Psoas muscle (tissue), 8 donors: ENCODE data around the gene RPP21. TPM values are rescaled to one million over a fixed set of nuclear protein-coding genes. Genes with fewer than 3 reads are reported as not detected.

ENCODE experiments used
- ATAC-seq, 4 donors: fragments of 200-7000 bp; cut with Tn5 transposase; one replicate each; pipeline ENCODE4 v1.9.1; 2020; ENCODE audit warnings: moderate library complexity in 3 of 4, mild to moderate bottlenecking in 2 of 4
- DNase-seq, 2 donors: peaks; one replicate each; pipeline ENCODE4 v3.0.0-alpha.2; 2020
- H3K27ac ChIP-seq: fragments of 200-600 bp; one replicate; pipeline ENCODE4 v1.8.0; 2022
- H3K27me3 ChIP-seq, 3 donors: fragments of 200-600 bp in 1 of 3; one replicate each; pipeline versions ENCODE4 v1.6.1 to v1.8.0; 2013 to 2022; ENCODE audit warnings: low read length in 2 of 3, mild to moderate bottlenecking in 2 of 3, moderate library complexity in 1 of 3; ENCODE audit not compliant: insufficient read depth in 3 of 3
- H3K36me3 ChIP-seq, 2 donors: fragments of 200-600 bp in 1 of 2; one replicate each; pipeline versions ENCODE4 v1.6.1 to v1.8.0; 2013 to 2022; ENCODE audit warnings: low read depth in 1 of 2, mild to moderate bottlenecking in 1 of 2, moderate library complexity in 1 of 2; ENCODE audit not compliant: insufficient read depth in 1 of 2
- H3K4me1 ChIP-seq: fragments of 200-600 bp; one replicate; pipeline ENCODE4 v1.8.0; 2022
- H3K4me3 ChIP-seq: fragments of 200-600 bp; one replicate; pipeline ENCODE4 v1.8.0; 2022; ENCODE audit warnings: mild to moderate bottlenecking
- H3K9me3 ChIP-seq: fragments of 200-600 bp; one replicate; pipeline ENCODE4 v1.8.0; 2022
- CTCF ChIP-seq: fragments of 200-600 bp; IDR thresholded peaks from one replicate; pipeline ENCODE4 v1.8.0; 2022; ENCODE audit warnings: antibody characterized with exemption
- WGBS, 3 donors: extraction: QIAGEN DNeasy Blood & Tissue Kit; methylation state at CpG; one replicate each; pipeline versions ENCODE4 v1.1.6 to v1.1.7; 2013; 5-methylcytosine and 5-hydroxymethylcytosine counted together
- intact Hi-C, 2 donors: fragments of 100-400 bp; cut with DNase I; formaldehyde crosslinking; loops; one replicate each; pipeline versions ENCODE4 v1.11.0 to v1.14.2; 2022
- polyA plus RNA-seq, 3 donors: library from polyadenylated mRNA; stranded (reverse); fragments of 200-250 nt; gene quantifications; one replicate each; pipeline ENCODE4 v1.2.3, GENCODE V29; 2013
- total RNA-seq, 4 donors: library from RNA; stranded (reverse); fragmentation: NEBNext Ultra II Directional in 2 of 4; extraction: Animal tissue kit (Norgen Biotek cat#: 25700) in 2 of 4; gene quantifications; one replicate each; pipeline versions ENCODE4 v1.2.1 to v1.2.4, GENCODE V29; 2021 to 2023
- donor health status: healthy with polysubstance abuse.
- donor health status: DM: no; HTN: no; CAD: no; lungs with moderate emphysema.
- donor health status: Bipolar disorder and iron deficiency.
- donor health status: healthy.
- donor health status: DM: yes; HTN: yes; CAD: no.
- donor health status: DM: no; HTN: no; CAD: no.
- donor health status: DM: no; HTN: no; CAD: no.
- donor health status: DM: yes; HTN: yes; CAD: no.

Gene RPP21
- total and polyA plus RNA-seq, 7 donors = 28.9 to 120 (median 44.2) TPM

GRCh38 chr6:30386166-30386565, 41.2 kb downstream of the RPP21 start:
- Histone ChIP-seq H3K27me3 (peaks cover 0 to 44% (median 0%) of the 10 kb centered on the region in 3 donors), H3K4me1 (no peaks in the 10 kb centered on the region), H3K27ac (no peak overlapping the region), H3K9me3 (no peaks in the 10 kb centered on the region), H3K36me3 (no peaks in the 10 kb centered on the region), H3K4me3 (no peak overlapping the region)
- 44 to 47% (median 46%) methylated on average over 3 of the region's 3 CpGs for WGBS, 3 donors
- ATAC-seq (no peak), DNase-seq (no peak)
- intact Hi-C loops = no loop called here
- TF ChIP-seq CTCF = no peak

DNA sequence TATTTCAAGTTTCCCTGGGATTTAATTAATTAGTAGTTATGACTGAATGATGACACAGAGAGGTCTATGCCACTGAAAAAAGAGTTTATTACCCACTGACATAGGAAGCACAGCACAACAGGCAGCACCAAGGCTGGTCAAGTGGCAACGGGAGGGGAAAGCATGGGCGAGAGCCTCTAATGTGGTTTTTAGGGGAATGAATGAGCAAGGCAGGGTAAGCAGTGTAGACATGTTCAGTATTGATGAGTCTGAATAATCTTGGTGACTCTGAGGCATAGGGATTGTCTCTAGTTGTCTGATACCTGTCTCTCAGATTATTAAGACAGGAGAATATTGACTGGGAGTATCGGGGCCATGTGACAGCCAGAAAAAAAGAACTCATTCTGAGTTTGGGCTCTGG, 46.3 kb downstream of the RPP21 start:
- WGBS, 3 donors = 53 to 61% (median 59%) methylated on average over 3 of the region's 3 CpGs
- Histone ChIP-seq H3K4me1 (no peaks in the 10 kb centered on the region), H3K27ac (no peak overlapping the region), H3K4me3 (no peak overlapping the region), H3K9me3 (no peaks in the 10 kb centered on the region), H3K36me3 (no peaks in the 10 kb centered on the region), H3K27me3 (peaks cover 0 to 44% (median 0%) of the 10 kb centered on the region in 3 donors)
- no peak for ATAC-seq
- no peak for DNase-seq
- intact Hi-C loops = loop anchor here in 1 of 2 donors (10.0 kb wide), 1 partner anchor 176 kb away; the partner anchor contains the start of gene TRIM26
- no peak for TF ChIP-seq CTCF

DNA sequence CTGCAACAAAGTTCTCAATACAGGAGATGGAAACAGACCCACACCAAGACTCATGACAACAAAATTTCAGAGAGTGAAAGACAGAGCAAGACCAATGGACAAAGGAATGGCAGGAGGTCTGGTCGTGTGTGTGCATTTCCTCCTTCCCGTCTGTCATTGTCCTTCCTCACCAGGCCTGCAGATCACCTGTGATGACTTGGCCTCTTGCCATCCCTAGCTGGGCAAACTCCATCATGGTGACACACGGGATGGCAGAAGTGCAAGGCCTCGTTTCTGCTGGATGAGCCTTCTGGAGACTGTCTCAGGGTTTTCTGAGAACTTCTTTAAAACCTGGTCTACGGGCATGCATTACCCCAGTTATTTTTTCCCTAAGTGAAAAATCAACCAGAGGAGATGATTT, 49.2 kb downstream of the RPP21 start:
- Histone ChIP-seq H3K9me3 (no peaks in the 10 kb centered on the region), H3K36me3 (no peaks in the 10 kb centered on the region), H3K27ac (no peak overlapping the region), H3K4me1 (no peaks in the 10 kb centered on the region), H3K27me3 (peaks cover 0 to 25% (median 2%) of the 10 kb centered on the region in 3 donors), H3K4me3 (no peak overlapping the region)
- intact Hi-C loops = loop anchor here in 1 of 2 donors (10.0 kb wide), 1 partner anchor 179 kb away; the partner anchor contains the start of gene TRIM26
- no peak for TF ChIP-seq CTCF
- no peak for DNase-seq
- WGBS, 3 donors = 29 to 43% (median 38%) methylated on average over 5 of the region's 5 CpGs
- no peak for ATAC-seq

Other genes with a start within 250 kb of the RPP21 start
- gene TRIM31, start 232.1 kb upstream of the RPP21 start, total RNA-seq = not detected
- gene TRIM31, start 232.1 kb upstream of the RPP21 start, polyA plus RNA-seq = under 1 TPM in 2 of 3 donors, not detected in 1; 0.01 to 0.15 TPM
- not detected for gene TRIM40, start 209.0 kb upstream of the RPP21 start, total RNA-seq
- gene TRIM40, start 209.0 kb upstream of the RPP21 start, polyA plus RNA-seq = under 1 TPM in 1 of 3 donors, not detected in 2; 0.03 TPM
- under 1 TPM in 1 of 4 donors, not detected in 3; 0.10 TPM for gene TRIM10, start 183.9 kb upstream of the RPP21 start, total RNA-seq
- not detected for gene TRIM10, start 183.9 kb upstream of the RPP21 start, polyA plus RNA-seq
- gene TRIM15, start 181.6 kb upstream of the RPP21 start, total RNA-seq = not detected
- under 1 TPM in 1 of 3 donors, not detected in 2; 0.01 TPM for gene TRIM15, start 181.6 kb upstream of the RPP21 start, polyA plus RNA-seq
- gene TRIM26, start 131.8 kb upstream of the RPP21 start, total RNA-seq = 10 to 100 TPM; 13.2 to 18.1 (median 14.8) TPM
- gene TRIM26, start 131.8 kb upstream of the RPP21 start, polyA plus RNA-seq = 10 to 100 TPM; 13.1 to 36.4 (median 17.9) TPM
- gene TRIM39, start 18.2 kb upstream of the RPP21 start, total RNA-seq = 10 to 100 TPM in 2 of 4 donors, 1 to 10 TPM in 2; 7.4 to 16.7 (median 10.0) TPM
- gene TRIM39, start 18.2 kb upstream of the RPP21 start, polyA plus RNA-seq = 10 to 100 TPM in 2 of 3 donors, 1 to 10 TPM in 1; 8.9 to 20.9 (median 11.4) TPM
- gene HLA-E, start 144.4 kb downstream of the RPP21 start, total RNA-seq = 100 to 1,000 TPM in 1 of 4 donors, 10 to 100 TPM in 3; 85.1 to 152 (median 92.4) TPM
- gene HLA-E, start 144.4 kb downstream of the RPP21 start, polyA plus RNA-seq = 100 to 1,000 TPM in 1 of 3 donors, 10 to 100 TPM in 2; 75.2 to 168 (median 98.5) TPM
- gene GNL1, start 211.3 kb downstream of the RPP21 start, total RNA-seq = 10 to 100 TPM; 20.1 to 26.3 (median 24.2) TPM
- gene GNL1, start 211.3 kb downstream of the RPP21 start, polyA plus RNA-seq = 10 to 100 TPM; 14.2 to 32.3 (median 30.8) TPM
- gene PRR3, start 212.1 kb downstream of the RPP21 start, total RNA-seq = 1 to 10 TPM; 1.5 to 3.5 (median 1.8) TPM
- 1 to 10 TPM; 2.3 to 5.1 (median 3.5) TPM for gene PRR3, start 212.1 kb downstream of the RPP21 start, polyA plus RNA-seq
- gene ABCF1, start 226.3 kb downstream of the RPP21 start, total RNA-seq = 100 to 1,000 TPM in 1 of 4 donors, 10 to 100 TPM in 3; 64.2 to 108 (median 95.5) TPM
- gene ABCF1, start 226.3 kb downstream of the RPP21 start, polyA plus RNA-seq = 100 to 1,000 TPM in 2 of 3 donors, 10 to 100 TPM in 1; 53.8 to 119 (median 108) TPM